Measurements from ENCODE around the gene SNED1.

Gene SNED1

DNA sequence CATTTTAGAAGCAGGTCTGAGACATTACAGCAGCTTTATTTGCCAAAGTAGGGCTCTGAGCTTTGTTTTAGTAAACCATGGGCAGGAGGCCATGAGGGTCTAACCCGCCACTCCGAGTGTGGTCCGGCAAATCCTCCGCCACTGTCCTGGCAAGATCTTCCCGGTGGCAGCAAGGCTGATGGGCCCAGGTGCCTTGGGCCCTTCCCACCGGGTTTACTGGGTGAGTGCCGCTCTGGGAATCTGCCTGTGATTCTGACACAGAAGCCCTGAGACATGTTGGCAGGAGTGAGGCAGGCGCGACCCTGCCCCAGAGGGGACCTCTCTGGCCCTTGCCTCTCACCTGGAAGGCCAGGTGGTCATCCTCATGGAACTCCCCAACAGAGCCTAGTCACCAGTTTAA is 73.7 kb downstream of the SNED1 start:
- H3K4me3 ChIP-seq (ENCODE audit: low read depth, low read length): no peak overlapping the region
- TF ChIP-seq, protein P1, sequence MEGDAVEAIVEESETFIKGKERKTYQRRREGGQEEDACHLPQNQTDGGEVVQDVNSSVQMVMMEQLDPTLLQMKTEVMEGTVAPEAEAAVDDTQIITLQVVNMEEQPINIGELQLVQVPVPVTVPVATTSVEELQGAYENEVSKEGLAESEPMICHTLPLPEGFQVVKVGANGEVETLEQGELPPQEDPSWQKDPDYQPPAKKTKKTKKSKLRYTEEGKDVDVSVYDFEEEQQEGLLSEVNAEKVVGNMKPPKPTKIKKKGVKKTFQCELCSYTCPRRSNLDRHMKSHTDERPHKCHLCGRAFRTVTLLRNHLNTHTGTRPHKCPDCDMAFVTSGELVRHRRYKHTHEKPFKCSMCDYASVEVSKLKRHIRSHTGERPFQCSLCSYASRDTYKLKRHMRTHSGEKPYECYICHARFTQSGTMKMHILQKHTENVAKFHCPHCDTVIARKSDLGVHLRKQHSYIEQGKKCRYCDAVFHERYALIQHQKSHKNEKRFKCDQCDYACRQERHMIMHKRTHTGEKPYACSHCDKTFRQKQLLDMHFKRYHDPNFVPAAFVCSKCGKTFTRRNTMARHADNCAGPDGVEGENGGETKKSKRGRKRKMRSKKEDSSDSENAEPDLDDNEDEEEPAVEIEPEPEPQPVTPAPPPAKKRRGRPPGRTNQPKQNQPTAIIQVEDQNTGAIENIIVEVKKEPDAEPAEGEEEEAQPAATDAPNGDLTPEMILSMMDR (IDR thresholded peaks at IDR 0.05; ENCODE audit: low read depth, low read length): no peak
- H3K36me3 ChIP-seq: no peaks in the 10 kb centered on the region
- no peak overlapping the region for H3K27ac ChIP-seq
- no peak for DNase-seq
- no peaks in the 10 kb centered on the region for H3K9me3 ChIP-seq (ENCODE audit: severe bottlenecking)
- no peaks in the 10 kb centered on the region for H3K27me3 ChIP-seq (ENCODE audit: insufficient read depth, low read depth, severe bottlenecking)

DNA sequence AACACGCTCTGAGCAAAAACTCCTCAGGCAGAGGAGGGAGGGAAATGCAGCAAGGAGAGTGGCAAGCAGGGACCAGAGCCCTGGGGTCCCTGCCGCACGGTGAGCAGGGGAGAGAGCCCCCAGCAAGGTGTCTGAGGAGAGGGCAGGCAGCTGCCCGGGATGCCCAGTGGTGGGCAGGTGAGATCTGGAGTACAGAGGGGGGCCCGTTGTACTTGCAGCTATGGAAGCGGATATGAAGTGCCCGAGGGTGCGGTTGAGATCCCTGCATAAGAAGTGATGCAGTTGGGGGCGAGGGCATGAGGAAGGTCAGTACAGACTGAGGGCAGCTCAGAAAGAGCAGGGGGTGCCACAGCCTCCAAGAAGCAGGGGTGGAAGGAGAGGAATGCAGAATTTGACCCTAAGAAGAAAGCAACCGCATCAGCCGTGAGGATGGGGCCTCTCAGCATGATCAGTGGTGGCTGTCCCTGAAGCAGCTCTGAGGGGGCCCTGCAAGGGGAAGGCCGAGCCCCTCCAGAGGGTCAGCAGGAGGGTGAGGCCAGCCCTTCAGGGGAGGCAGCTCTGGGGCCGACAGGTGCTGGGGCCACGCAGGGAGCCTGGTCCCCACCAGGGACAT is 74.2 kb downstream of the SNED1 start:
- TF ChIP-seq, protein P1 (IDR thresholded peaks at IDR 0.05; ENCODE audit: low read depth, low read length): no peak
- Histone ChIP-seq H3K27ac (no peak overlapping the region), H3K4me3 (ENCODE audit: low read depth, low read length) (no peak overlapping the region), H3K27me3 (ENCODE audit: insufficient read depth, low read depth, severe bottlenecking) (no peaks in the 10 kb centered on the region), H3K36me3 (no peaks in the 10 kb centered on the region), H3K9me3 (ENCODE audit: severe bottlenecking) (no peaks in the 10 kb centered on the region)
- no peak for DNase-seq

- TF ChIP-seq, protein P1 (IDR thresholded peaks at IDR 0.05; ENCODE audit: low read depth, low read length): no peak
- Histone ChIP-seq H3K4me3 (ENCODE audit: low read depth, low read length) (no peak overlapping the region), H3K27me3 (ENCODE audit: insufficient read depth, low read depth, severe bottlenecking) (no peaks in the 10 kb centered on the region), H3K27ac (no peak overlapping the region), H3K36me3 (no peaks in the 10 kb centered on the region), H3K9me3 (ENCODE audit: severe bottlenecking) (no peaks in the 10 kb centered on the region)
- DNase-seq: no peak
Observed at GRCh38 chr2:241073166-241074064, 75.0 kb downstream of the SNED1 start.

DNA sequence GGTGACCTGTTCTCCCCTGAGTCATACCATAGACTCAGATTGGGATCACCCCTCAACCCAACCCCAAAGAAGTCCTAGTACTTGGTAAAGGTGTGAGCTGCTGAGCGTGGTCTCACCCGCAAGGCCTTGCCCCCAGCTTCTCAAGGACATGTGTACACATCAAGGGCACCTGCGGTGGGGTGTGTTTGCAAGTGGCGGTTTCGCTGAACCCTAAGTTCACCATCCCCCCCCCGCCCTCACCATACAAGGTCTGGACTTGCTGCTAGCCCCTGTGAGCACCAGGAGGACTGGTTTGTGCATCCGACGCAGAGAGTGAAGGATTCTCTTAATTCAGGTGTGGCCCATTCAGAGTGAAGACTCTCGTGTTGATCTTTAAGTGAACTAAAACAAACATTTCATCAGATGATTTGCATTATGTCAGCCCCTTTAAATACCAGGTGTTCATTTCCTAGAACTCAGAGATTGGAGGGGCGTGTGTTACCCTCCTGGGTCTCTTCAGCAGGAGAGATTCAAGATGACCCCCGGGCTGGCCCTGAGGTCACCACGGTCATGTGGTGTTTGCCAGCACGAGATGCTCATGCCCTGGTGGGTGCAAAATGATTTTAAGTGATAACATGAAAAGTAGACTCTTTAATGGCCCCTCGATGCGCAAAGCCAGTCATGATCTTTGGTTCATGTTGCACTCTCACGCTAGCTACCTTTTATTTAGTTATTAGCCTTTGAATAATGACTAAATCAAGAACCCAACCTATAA is 75.8 kb downstream of the SNED1 start:
- Histone ChIP-seq H3K27ac (no peak overlapping the region), H3K9me3 (ENCODE audit: severe bottlenecking) (no peaks in the 10 kb centered on the region), H3K27me3 (ENCODE audit: insufficient read depth, low read depth, severe bottlenecking) (no peaks in the 10 kb centered on the region), H3K4me3 (ENCODE audit: low read depth, low read length) (no peak overlapping the region), H3K36me3 (no peaks in the 10 kb centered on the region)
- no peak for DNase-seq
- TF ChIP-seq, protein P1 (IDR thresholded peaks at IDR 0.05; ENCODE audit: low read depth, low read length): no peak

GRCh38 chr2:241074901-241075540 is 76.6 kb downstream of the SNED1 start:
- no peak overlapping the region for H3K27ac ChIP-seq
- TF ChIP-seq, protein P1 (IDR thresholded peaks at IDR 0.05; ENCODE audit: low read depth, low read length): no peak
- H3K9me3 ChIP-seq (ENCODE audit: severe bottlenecking): no peaks in the 10 kb centered on the region
- DNase-seq: no peak
- no peaks in the 10 kb centered on the region for H3K36me3 ChIP-seq
- no peak overlapping the region for H3K4me3 ChIP-seq (ENCODE audit: low read depth, low read length)
- no peaks in the 10 kb centered on the region for H3K27me3 ChIP-seq (ENCODE audit: insufficient read depth, low read depth, severe bottlenecking)

Data from WERI-Rb-1 (cell line).